ENCODE data around the gene FAM174B. TPM values are rescaled to one million over a fixed set of nuclear protein-coding genes. Genes with fewer than 3 reads are reported as not detected.

Gene FAM174B
- total and polyA plus RNA-seq, 7 donors = 7.6 to 22.1 (median 11.0) TPM

DNA sequence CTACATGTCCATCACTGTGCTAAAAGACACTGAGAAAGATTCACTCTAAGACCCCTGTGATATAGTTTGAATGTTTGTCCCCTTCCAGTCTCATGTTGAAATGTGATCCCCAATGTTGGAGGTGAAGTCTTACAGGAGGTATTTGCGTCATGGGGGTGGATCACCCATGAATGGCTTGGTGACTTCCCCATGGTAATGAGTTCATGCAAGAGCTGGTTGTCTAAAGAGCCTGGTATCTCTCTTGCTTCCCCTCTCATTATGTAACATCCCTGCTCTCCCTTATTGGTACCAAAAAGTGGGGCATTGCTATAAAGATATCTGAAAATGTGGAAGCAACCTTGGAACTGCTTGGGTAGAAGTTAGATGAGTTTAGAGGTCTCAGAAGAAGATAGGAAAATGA, 32.2 kb upstream of the FAM174B start:
- no peak for ATAC-seq
- no peak overlapping the region for H3K27ac ChIP-seq
- TF ChIP-seq, protein P1, sequence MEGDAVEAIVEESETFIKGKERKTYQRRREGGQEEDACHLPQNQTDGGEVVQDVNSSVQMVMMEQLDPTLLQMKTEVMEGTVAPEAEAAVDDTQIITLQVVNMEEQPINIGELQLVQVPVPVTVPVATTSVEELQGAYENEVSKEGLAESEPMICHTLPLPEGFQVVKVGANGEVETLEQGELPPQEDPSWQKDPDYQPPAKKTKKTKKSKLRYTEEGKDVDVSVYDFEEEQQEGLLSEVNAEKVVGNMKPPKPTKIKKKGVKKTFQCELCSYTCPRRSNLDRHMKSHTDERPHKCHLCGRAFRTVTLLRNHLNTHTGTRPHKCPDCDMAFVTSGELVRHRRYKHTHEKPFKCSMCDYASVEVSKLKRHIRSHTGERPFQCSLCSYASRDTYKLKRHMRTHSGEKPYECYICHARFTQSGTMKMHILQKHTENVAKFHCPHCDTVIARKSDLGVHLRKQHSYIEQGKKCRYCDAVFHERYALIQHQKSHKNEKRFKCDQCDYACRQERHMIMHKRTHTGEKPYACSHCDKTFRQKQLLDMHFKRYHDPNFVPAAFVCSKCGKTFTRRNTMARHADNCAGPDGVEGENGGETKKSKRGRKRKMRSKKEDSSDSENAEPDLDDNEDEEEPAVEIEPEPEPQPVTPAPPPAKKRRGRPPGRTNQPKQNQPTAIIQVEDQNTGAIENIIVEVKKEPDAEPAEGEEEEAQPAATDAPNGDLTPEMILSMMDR (IDR thresholded peaks at IDR 0.05) = no peak
- H3K4me1 ChIP-seq = no peaks in the 10 kb centered on the region
- H3K27me3 ChIP-seq (ENCODE audit: insufficient read depth in 3 of 3, low read length in 2 of 3) = no peaks in the 10 kb centered on the region
- WGBS, 3 donors = 92 to 100% (median 95%) methylated on average over 1 of the region's 1 CpG
- no peaks in the 10 kb centered on the region for H3K36me3 ChIP-seq (ENCODE audit: insufficient read depth in 1 of 2, low read depth in 1 of 2)
- no peak for DNase-seq
- no peak overlapping the region for H3K4me3 ChIP-seq
- H3K9me3 ChIP-seq = no peaks in the 10 kb centered on the region
- intact Hi-C loops (cut with DNase I) = no loop called here

DNA sequence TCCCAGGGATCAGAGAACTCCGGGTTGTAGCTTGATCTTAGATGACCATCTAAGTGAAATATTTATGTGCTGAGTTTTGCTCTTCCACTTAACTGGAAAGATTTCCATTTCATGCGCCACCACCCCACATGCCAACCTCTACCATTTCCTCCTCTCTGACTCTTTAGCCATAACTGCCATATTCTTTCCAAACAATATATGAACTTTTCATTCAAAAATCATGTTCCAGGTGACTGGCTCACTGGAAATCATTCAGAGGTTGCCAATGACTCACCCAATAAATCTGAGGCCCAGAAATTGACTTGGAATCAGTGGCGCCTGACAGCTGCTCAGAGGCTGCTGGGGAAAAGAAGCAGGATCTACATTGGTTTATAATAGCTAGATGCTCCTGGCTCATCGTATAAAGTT, 31.6 kb upstream of the FAM174B start:
- no peaks in the 10 kb centered on the region for H3K9me3 ChIP-seq
- ATAC-seq (no peak), DNase-seq (no peak)
- H3K27ac ChIP-seq = no peak overlapping the region
- intact Hi-C loops (cut with DNase I) = no loop called here
- H3K4me3 ChIP-seq = no peak overlapping the region
- WGBS, 3 donors = 54 to 67% (median 63%) methylated on average over 4 of the region's 4 CpGs
- no peaks in the 10 kb centered on the region for H3K27me3 ChIP-seq (ENCODE audit: insufficient read depth in 3 of 3, low read length in 2 of 3)
- H3K4me1 ChIP-seq = no peaks in the 10 kb centered on the region
- no peaks in the 10 kb centered on the region for H3K36me3 ChIP-seq (ENCODE audit: insufficient read depth in 1 of 2, low read depth in 1 of 2)
- TF ChIP-seq, protein P1 (IDR thresholded peaks at IDR 0.05) = no peak

DNA sequence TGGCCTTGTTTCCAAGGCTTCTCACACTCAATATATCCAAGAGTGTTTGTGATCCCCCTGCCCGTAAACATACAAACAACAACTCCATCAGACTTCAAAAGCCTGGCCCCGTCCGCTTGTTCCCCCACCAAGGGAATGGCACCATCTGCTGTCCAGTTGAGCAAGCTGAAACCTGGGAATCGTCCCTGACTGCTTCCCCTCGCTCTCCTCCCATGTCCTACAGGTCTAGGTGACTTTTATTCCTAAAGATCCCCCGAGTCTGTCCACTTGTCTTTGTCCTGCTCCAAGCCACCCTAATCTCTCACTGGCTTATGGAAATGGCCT, 27.9 kb upstream of the FAM174B start:
- Histone ChIP-seq H3K27ac (no peak overlapping the region), H3K4me1 (no peaks in the 10 kb centered on the region), H3K36me3 (ENCODE audit: insufficient read depth in 1 of 2, low read depth in 1 of 2) (no peaks in the 10 kb centered on the region), H3K4me3 (no peak overlapping the region), H3K9me3 (no peaks in the 10 kb centered on the region), H3K27me3 (ENCODE audit: insufficient read depth in 3 of 3, low read length in 2 of 3) (no peaks in the 10 kb centered on the region)
- DNase-seq (peak; percentile 36 to 67), ATAC-seq (peak; percentile 75 to 91 (median 85))
- 63 to 71% (median 70%) methylated on average over 6 of the region's 6 CpGs for WGBS, 3 donors
- intact Hi-C loops (cut with DNase I) = loop anchor here (2.0 kb wide), 1 partner anchor 163 kb away; no protein-coding TSS in a partner anchor
- TF ChIP-seq, protein P1 (IDR thresholded peaks at IDR 0.05) = peak; percentile 63

DNA sequence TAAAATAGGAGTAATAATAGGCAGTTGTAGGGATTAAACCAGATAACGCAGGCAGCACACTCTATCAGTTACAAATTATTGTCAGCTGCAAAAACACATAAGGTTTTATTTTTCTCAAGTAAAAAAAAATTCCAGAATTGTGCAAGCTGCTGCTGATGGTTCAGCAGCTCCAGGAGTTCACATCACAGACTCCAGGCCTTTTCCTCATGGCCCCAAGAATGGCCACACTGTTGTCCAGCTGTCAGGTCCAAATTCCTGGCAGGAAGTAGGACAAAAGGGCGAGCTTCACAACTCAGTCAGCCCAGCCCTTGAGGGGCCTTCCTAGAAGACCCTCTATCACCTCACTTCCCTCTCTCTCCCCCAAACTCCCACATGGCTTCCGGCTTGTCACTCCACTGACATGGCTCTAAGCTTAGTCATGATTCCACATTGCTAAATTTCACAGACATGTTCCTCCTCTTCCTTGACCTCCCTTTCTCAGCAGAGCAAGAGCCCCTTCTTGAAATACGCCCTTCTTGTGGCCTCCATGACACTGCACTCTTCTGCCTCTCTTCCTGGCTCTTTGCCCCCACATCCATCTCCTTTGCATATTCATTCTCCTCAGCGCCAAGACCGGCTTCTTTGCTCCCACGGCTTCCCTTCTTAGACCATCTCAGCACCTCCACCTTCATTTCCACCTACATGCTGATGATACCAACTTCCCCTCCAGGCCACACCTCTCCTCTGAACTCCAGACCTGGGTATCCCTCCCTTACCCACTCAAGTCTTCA, 27.4 kb upstream of the FAM174B start:
- no peaks in the 10 kb centered on the region for H3K4me1 ChIP-seq
- ATAC-seq = peak in 2 of 4 donors; percentile 21 to 40
- no peak overlapping the region for H3K4me3 ChIP-seq
- H3K36me3 ChIP-seq (ENCODE audit: insufficient read depth in 1 of 2, low read depth in 1 of 2) = no peaks in the 10 kb centered on the region
- 71 to 81% (median 76%) methylated on average over 7 of the region's 7 CpGs for WGBS, 3 donors
- H3K27ac ChIP-seq = no peak overlapping the region
- intact Hi-C loops (cut with DNase I) = loop anchor here (2.0 kb wide), 1 partner anchor 162 kb away; no protein-coding TSS in a partner anchor
- H3K27me3 ChIP-seq (ENCODE audit: insufficient read depth in 3 of 3, low read length in 2 of 3) = no peaks in the 10 kb centered on the region
- TF ChIP-seq, protein P1 (IDR thresholded peaks at IDR 0.05) = no peak
- no peaks in the 10 kb centered on the region for H3K9me3 ChIP-seq
- DNase-seq = no peak
